Hematopoietic multipotent progenitor cell (in vitro differentiated cells): ENCODE data around the gene ZDHHC14. TPM values are rescaled to one million over a fixed set of nuclear protein-coding genes. Genes with fewer than 3 reads are reported as not detected.
"Not testable (repeated sequence)": the region's sequence is repeated elsewhere in the genome, so short reads cannot be mapped to it uniquely, and the experiment has no call there.

ENCODE experiments used
- DNase-seq, 3 donors: peaks; one replicate each; pipeline ENCODE4 v3.0.0-alpha.2; 2011 to 2015; ENCODE audit warnings: low read depth in 2 of 3, low spot score in 2 of 3
- total RNA-seq: library from RNA; depleted of rRNA; stranded (reverse); fragments of >200 nt; gene quantifications from one replicate; pipeline ENCODE4 v1.2.3, GENCODE V29; 2012

Gene ZDHHC14
- total RNA-seq, 1 donor, result 5.9 TPM

DNA sequence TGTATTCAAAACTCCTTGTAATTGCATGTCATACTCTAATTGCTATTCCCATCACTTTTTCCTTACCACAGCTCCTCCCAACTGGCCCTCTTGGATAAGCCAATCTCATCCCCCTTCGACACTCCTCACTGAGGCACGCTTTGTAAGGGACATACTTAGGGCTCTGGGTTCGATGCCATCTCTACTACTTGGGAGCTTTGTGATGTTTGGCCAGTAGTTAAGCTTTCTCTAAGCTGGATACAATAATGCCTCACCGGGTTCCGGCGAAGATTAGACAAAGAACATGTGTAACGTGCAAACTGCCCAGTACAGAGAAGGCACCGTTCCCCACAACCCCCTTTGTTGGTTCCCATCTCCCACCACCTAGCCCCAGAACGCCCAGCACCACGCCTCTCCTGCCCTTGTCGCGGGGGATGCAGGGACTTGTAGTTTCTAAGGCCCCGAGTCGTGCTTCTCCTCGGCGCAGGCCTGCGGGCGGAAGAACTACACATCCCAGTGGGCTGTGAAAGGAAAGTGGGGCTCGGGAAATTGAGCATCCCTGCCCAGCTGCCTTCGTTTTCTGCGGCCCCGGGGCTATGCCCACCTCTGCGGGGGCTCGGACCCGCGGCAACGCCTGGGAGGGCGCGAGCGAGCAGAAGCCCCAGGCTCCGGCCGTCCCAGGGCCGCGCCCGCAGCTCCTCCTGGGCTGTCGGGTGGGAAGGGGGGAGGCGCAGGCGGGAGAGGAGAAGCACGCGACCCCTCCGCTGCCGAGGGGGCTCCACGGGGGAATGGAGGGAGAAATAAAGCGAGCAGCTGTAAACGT, 1.1 kb upstream of the ZDHHC14 start:
- peak; percentile 57 to 95 (median 89) for DNase-seq

GRCh38 chr6:157380458-157380778, 572 bp upstream of the ZDHHC14 start:
- DNase-seq, result no peak

DNA sequence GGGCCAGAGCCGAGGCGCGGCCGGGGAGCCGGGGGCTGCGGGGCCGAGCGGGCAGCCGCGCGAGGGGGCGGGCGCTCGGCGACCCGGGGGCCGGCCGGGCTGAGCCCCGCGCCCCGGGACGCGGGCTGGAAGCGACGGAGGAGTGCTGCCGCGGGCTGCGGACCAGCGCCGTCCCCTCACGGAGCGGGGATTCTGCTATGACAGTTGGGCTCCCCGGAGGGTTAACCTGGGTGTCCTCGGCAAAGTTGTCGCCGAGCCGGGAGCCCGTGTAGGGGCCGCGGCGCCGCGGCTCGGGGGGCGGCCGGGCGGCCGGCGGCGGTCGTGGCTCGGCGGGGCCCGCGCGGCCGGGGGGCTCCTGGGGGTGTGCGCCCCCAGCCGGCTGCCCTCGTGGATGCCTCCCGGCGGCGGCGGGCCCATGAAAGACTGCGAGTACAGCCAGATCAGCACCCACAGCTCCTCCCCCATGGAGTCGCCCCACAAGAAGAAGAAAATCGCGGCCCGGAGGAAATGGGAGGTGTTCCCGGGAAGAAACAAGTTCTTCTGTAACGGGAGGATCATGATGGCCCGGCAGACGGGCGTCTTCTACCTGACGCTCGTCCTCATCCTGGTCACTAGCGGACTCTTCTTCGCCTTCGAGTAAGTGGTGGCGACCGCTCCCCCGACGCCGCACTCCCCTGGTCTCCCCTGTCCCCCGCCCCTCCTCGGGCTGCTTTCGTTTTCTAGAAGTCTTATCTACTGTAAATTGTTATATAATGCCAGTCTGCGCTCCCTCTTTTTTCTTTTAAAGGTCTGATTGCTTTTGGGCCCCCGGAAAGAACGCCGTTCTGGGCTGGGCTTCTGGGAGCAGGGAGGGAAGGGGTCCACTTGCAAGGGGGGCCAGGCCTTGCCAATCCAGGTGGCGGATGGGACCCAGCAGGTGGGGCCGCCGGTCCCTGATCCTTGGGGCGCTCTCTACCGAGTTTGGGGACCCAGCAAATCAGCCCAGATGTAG, 936 bp downstream of the ZDHHC14 start:
- DNase-seq, result peak in 2 of 3 donors; percentile 71 to 74

DNA sequence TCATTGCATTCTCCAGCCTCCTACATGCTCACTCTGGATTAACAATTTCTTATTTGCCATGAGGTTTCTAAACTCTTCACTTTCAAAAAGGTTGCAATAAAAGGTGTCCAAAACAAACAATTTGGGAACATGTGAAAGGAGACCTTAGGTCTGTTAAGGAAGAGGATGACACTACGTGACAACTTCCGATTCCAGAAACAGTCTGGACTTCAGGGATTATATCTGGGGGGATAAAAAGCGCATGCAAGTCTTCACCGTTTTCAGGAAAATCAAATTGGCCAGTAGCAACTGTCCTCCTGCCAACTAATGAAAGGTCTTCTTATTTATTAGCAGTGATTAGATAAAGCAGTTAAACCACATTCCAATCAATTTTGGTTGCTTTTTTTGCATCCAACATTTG, 1.8 kb downstream of the ZDHHC14 start:
- no peak for DNase-seq

GRCh38 chr6:157383471-157383870, 2.5 kb downstream of the ZDHHC14 start:
- no peak for DNase-seq

GRCh38 chr6:157384962-157385361, 4.0 kb downstream of the ZDHHC14 start:
- DNase-seq, result not testable (repeated sequence)

- no peak for DNase-seq
Observed at GRCh38 chr6:157385482-157385881, 4.5 kb downstream of the ZDHHC14 start.

- no peak for DNase-seq
Observed at GRCh38 chr6:157386023-157386422, 5.0 kb downstream of the ZDHHC14 start.

DNA sequence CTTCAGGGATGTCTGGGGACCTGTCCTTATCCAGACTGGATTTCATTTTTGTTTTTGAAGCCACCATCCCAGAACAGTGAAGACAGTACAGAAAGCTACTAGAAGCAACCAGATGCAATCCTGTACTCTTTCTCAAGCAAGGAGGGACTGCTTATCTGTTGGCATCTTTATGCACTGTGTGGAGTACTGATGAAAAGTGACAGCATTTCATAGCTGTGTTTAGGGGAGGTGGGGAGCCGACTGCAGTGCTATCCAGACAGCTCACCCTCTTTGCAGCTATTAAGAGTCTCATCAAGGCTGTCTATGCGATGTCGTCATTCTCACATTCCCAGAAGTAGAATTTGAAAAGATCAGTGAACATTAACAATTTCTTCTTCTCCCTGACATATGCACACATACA, 5.5 kb downstream of the ZDHHC14 start:
- DNase-seq, result no peak

- DNase-seq, result no peak
Observed at GRCh38 chr6:157388924-157389323, 7.9 kb downstream of the ZDHHC14 start.

DNA sequence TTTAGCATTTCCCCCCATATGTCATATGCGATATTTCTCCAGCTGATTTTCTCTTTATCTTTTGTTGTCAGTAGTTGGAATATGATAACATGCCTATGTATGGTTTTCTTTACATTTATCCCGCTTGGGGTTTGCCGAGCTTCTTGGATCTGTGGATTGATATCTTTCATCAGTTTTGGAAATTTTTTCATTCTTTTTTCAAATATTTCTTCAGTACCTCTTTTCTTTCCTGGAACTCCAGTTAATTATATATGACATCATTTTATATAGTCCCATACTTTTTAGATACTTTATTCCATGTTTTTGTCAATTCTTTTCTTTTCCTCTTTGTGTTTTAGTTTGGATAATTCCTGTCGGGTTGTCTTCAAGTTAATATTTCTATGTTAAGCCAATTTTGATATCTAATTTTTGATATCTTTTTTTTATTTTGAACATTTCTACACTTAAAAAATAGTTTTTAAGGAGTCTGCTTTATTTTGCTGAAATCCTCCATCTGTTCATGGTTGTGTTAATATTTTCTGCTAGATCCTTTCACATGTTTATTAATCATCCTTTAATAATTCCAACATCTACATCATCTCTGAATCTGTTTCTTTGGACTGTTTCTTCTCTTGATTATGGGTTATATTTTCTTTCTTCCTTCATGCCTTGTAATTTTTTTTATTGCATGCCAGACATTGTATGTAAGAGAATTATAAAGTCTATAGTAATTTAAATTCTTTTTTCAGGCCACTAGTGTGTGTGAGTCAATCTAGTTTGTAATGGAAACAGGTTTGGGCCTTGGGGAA, 9.5 kb downstream of the ZDHHC14 start:
- no peak for DNase-seq

GRCh38 chr6:157392927-157393668, 12.1 kb downstream of the ZDHHC14 start:
- DNase-seq, result no peak

DNA sequence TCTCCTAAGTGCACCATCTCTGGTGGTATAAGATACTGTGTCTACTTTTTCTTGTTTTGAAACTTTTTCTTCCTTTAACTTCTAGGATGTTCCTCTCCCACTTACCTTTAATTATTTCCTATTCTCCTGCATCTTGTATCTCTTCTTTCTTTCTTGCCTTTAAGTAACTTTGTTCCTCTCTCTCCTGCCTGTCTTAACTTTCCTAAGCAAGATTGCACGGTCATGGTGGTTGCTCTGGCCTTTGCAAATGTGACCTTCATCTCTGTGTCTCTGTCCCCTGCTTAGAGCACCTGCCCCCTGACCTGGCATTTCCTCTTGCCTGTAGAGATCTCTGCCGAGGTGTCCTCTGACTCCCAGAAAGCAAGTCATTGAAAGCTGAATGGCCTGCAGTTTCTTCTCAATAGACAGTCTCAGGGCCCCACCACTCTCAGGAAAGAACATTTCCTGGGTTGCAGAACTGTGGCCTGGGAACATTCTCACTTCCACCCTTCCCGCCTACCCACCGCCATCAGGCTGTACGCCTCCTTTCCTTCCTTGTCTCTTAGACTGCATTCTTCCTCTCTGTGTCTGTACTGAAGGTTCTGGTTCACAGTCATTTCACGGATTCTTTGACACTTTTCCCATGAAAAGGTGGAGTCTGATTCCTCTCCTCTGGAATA, 12.8 kb downstream of the ZDHHC14 start:
- DNase-seq, result no peak

GRCh38 chr6:157395199-157395598, 14.2 kb downstream of the ZDHHC14 start:
- not testable (repeated sequence) for DNase-seq

DNA sequence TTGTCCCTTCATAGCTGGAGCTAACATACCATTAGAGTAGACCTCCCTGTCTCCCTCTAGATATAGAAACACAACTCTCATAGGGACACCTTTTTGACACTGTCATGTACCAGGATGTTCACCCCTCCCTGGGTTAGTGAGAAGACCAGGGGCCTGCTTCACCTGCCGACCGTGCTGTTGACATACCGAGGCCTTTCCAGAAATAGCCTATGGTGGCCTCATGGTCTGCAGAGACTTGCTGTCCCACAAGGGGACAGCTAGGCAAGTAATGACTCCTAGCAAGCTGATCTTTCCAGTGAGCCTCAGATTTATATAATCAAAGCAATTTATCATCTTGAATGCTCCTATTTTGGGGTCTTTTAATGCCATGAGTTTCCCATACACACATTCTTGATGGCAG, 15.0 kb downstream of the ZDHHC14 start:
- DNase-seq, result no peak

- DNase-seq, result no peak
Observed at GRCh38 chr6:157397660-157398059, 16.7 kb downstream of the ZDHHC14 start.

DNA sequence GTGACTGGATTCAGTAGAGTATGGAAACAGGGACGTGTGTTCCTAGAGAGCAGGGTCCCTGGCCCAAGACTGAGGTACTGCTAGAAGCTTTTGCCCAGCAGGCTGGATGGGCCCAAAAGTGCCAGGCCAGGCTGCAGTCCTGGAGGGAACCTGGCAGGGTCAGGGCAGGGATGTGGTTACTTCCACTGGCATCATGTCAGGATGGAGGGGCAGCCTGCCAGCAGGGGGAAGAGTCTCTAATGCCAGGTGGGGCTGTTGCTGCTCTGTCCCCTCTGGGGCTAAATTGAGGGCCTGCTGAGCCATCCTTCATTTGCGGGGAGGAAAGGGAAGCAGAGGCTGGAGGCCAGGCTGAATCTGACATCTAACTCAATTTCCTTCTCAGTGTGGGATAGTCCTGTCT, 17.2 kb downstream of the ZDHHC14 start:
- no peak for DNase-seq

GRCh38 chr6:157400676-157401075, 19.7 kb downstream of the ZDHHC14 start:
- no peak for DNase-seq

GRCh38 chr6:157401734-157402338, 20.8 kb downstream of the ZDHHC14 start:
- no peak for DNase-seq
